Central memory CD8-positive, alpha-beta T cell (primary cell): ENCODE data around the gene ZNF546.
"Not testable (repeated sequence)": the region's sequence is repeated elsewhere in the genome, so short reads cannot be mapped to it uniquely, and the experiment has no call there.

Experiments used
- ATAC-seq: fragments of 150-1000 bp; cut with Tn5 transposase; replicated peaks from 2 replicates; pipeline ENCODE4 v1.10.0; 2022; ENCODE audit warnings: mild to moderate bottlenecking, moderate FRiP score, moderate number of reproducible peaks; ENCODE audit not compliant: poor library complexity, severe bottlenecking; ENCODE audit errors: extremely low read depth
- DNase-seq, 2 donors: peaks; one replicate each; pipeline ENCODE4 v3.0.0; 2021; ENCODE audit warnings: low spot score in 2 of 2
- H3K27ac Mint-ChIP-seq: one replicate; pipeline ENCODE4 v1.8.0; 2022; ENCODE audit warnings: low read depth, mild to moderate bottlenecking, moderate library complexity, mixed read lengths
- H3K27me3 Mint-ChIP-seq: one replicate; pipeline ENCODE4 v1.8.0; 2022; ENCODE audit warnings: mixed read lengths
- H3K36me3 Mint-ChIP-seq: one replicate; pipeline ENCODE4 v1.8.0; 2022; ENCODE audit warnings: mild to moderate bottlenecking, moderate library complexity, mixed read lengths; ENCODE audit not compliant: insufficient read depth
- H3K4me1 Mint-ChIP-seq: one replicate; pipeline ENCODE4 v1.8.0; 2022; ENCODE audit warnings: mixed read lengths
- H3K4me3 Mint-ChIP-seq: one replicate; pipeline ENCODE4 v1.8.0; 2022; ENCODE audit warnings: mild to moderate bottlenecking, moderate library complexity, mixed read lengths
- H3K9me3 Mint-ChIP-seq: one replicate; pipeline ENCODE4 v1.8.0; 2022; ENCODE audit warnings: mixed read lengths

The ZNF546 gene

DNA sequence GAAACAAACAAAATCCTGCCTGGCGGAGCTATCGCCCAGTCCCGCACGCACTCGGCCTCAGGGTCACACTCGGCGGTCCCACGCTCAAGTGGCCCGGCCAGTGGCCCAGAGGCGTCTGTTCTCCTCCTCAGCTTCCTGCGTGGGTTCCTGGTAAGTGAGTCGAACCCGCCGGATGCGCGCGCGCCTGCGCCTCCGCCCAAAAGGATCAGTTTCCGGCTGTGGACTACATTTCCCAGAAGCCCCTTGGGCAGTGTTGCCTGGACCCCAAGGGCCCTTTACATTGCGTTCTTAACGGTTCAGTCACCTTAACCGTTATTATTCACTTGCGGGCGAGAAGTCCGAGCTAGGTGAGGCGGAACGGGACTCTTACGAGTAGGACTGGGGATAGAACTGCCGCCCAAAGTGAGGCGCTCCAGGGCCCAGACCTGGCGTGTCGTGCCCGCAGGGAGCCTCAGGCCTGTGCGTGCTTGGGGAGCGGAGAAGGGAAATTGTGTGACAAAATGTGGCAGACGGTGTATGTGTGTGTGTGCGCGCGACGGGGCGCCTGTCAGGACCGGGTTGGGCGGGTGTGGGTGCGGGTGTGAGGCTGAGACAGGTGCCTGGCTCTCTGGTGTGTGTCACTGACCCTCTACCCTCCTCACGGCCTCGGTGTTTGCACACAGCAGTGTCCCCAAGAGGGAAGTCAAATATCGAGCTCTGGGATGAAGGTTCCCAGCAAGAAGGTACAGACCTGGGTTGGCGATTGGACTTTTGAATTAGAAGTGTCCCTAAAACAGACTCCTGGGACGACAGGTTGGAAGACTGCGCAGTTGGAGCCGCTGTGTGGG, at the start of gene ZNF546:
Gene ZNF546, plus strand, starts transcription at position 250 of the 827 bp plus-strand sequence. CDS start 1,267 bp downstream, outside the sequence.
- peaks cover 35% of the 10 kb centered on the region for H3K4me1 Mint-ChIP-seq
- H3K27me3 Mint-ChIP-seq: no peaks in the 10 kb centered on the region
- peaks cover 8% of the 10 kb centered on the region for H3K36me3 Mint-ChIP-seq
- H3K9me3 Mint-ChIP-seq: peaks cover 5% of the 10 kb centered on the region
- ATAC-seq (peak; percentile 90), DNase-seq (peak; percentile 74 to 86)
- peak within 1 kb of the TSS; percentile 94 for H3K27ac Mint-ChIP-seq
- peak within 1 kb of the TSS; percentile 86 for H3K4me3 Mint-ChIP-seq

DNA sequence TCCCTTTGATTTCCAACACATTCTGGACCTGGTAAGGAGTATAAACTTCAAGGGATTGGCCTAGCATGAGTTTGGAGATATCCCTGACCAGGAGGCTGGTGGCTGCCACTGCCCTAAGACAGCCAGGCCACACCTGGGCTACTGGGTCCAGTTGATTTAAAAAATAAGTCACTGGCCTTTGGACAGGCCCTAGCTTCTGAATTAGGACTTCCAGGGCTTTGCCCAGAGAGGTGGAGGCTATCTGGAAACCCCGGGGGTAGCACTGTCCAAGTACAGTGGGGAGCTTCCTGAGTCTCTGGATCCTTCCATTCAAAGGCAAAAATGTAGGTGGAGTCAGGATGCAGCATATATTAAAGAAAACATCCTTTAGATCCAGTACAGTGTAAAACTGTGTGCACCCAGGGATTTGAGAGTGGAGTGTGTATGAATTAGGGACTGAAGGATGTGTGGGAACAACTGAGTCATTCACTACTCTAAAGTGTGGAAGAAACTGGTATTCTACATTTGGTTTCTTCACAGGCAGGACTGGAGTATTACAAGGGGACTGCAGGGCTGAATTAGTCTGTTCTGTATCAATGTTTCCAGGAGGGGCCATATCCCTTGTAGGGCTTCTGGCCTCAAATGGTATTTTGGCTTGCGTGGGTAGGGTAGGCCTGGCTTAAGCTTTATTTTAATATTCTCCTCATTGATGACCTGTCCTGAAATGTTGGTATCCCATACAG, 47.7 kb upstream of the ZNF546 start:
- H3K27ac Mint-ChIP-seq: no peak overlapping the region
- H3K36me3 Mint-ChIP-seq: peaks cover 8% of the 10 kb centered on the region
- H3K27me3 Mint-ChIP-seq: no peaks in the 10 kb centered on the region
- H3K4me3 Mint-ChIP-seq: no peak overlapping the region
- no peak for DNase-seq
- peaks cover 47% of the 10 kb centered on the region for H3K4me1 Mint-ChIP-seq
- H3K9me3 Mint-ChIP-seq: peaks cover 8% of the 10 kb centered on the region
- no peak for ATAC-seq

DNA sequence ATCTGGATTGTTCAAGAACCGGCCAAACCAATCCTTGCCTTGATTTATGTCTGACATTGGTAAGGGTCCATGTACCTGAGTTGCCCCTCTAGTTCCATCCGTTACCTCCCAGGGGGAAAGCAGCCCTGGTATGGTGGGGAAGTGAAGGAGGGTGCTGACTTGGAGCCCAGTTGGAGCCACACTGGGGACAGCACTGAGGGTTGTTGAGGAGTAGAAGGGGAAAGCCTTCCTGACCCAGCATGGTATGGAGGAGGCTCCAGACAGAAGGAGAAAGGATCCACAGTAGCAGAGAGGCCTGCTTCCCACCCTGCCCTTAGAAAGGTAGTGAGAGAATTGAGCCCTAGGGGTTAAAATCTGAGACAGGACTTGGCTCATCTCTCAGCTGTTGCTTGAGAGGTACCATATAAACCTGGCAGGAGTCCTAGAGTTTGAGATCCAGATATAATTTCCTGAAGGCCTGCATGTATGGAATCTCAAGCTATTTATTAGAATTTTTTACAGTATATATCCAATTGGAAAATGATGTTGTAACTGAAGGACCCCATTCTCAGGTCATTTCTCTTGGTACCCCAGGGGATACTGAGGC, 45.7 kb upstream of the ZNF546 start:
- H3K36me3 Mint-ChIP-seq: peaks cover 8% of the 10 kb centered on the region
- DNase-seq: no peak

DNA sequence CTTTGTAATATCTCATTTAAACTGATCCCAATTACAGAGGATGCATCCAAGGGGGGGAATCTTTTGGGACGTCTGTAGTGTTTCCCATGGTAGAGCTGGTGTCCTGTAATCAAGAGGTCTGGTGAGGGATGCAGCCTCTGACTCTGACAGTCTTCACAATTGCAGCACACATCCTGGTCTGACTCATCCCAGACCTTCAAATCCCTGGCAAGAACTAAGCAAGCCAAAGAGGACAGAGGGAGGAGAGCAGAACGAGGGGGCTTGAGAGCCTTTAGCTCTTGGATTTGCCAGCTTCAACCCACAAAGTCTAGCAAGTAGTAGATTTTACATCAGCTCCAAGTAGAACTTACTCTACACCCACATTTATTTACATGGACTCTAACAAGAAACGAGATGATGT, 45.2 kb upstream of the ZNF546 start:
- ATAC-seq: no peak
- Mint-ChIP-seq H3K36me3 (peaks cover 8% of the 10 kb centered on the region), H3K9me3 (peaks cover 5% of the 10 kb centered on the region), H3K27me3 (no peaks in the 10 kb centered on the region), H3K4me1 (peaks cover 49% of the 10 kb centered on the region), H3K4me3 (peak overlapping the region; percentile 66), H3K27ac (peak overlapping the region; percentile 94)
- no peak for DNase-seq

More for the DNA sequence above, 45.7 kb upstream of the ZNF546 start:
- Mint-ChIP-seq H3K4me1 (peaks cover 49% of the 10 kb centered on the region), H3K4me3 (peak overlapping the region; percentile 66), H3K27ac (peak overlapping the region; percentile 94), H3K9me3 (peaks cover 5% of the 10 kb centered on the region), H3K27me3 (no peaks in the 10 kb centered on the region)
- no peak for ATAC-seq

DNA sequence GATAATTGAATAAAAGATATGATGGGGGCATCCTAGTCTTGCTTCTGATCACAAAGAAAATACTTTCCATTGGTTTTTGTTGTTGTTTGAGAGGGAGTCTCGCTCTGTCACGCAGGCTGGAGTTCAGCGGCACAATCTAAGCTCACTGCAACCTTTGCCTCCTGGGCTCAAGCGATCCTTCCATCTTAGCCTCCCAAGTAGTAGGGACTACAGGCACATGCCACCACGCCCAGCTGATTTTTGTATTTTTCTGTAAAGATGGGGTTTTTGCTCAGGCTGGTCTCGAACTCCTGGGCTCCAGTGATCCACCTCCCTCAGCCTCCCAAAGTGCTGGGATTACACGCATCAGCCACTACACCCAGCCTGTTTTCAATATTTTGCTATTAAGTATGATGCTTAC, 42.9 kb upstream of the ZNF546 start:
- H3K36me3 Mint-ChIP-seq: peaks cover 8% of the 10 kb centered on the region
- no peaks in the 10 kb centered on the region for H3K27me3 Mint-ChIP-seq
- H3K27ac Mint-ChIP-seq: peak overlapping the region; percentile 94
- peaks cover 5% of the 10 kb centered on the region for H3K9me3 Mint-ChIP-seq
- no peak for DNase-seq
- peaks cover 44% of the 10 kb centered on the region for H3K4me1 Mint-ChIP-seq
- ATAC-seq: no peak
- H3K4me3 Mint-ChIP-seq: no peak overlapping the region

DNA sequence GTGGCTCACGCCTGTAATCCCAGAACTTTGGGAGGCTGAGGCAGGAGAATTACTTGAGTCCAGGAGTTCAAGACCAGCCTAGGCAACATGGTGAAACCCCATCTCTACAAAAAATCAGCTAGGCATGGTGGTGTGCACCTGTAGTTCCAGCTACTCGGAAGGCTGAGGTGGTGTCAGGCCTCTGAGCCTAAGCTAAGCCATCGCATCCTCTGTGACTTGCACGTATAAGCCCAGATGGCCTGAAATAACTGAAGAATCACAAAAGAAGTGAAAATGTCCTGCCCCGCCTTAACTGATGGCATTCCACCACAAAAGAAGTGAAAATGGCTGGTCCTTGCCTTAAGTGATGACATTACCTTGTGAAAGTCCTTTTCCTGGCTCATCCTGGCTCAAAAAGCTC, 39.0 kb upstream of the ZNF546 start:
- not testable (repeated sequence) for ATAC-seq, H3K27me3 Mint-ChIP-seq, H3K4me3 Mint-ChIP-seq, H3K9me3 Mint-ChIP-seq, H3K27ac Mint-ChIP-seq, H3K36me3 Mint-ChIP-seq, DNase-seq
- peaks cover 31% of the 10 kb centered on the region for H3K4me1 Mint-ChIP-seq

DNA sequence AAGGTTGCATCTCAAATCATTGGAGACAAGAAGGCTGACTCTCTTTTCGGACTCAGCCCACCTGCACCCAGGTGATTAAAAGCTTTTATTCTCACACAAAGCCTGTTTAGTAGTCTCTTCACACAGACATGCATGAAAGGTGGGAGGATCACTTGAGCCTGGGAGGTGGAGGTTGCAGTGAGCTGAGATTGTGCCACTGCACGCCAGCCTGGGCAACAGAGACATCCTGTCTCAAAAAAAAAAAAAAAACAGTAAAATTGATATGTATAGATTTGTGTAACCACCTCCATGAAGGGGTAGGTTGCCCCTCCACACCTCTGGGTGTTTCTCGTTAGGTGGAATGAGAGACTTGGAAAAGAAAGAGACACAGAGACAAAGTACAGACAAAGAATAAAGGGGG, 37.9 kb upstream of the ZNF546 start:
- H3K36me3 Mint-ChIP-seq, ATAC-seq, H3K27me3 Mint-ChIP-seq, DNase-seq, H3K9me3 Mint-ChIP-seq, H3K4me3 Mint-ChIP-seq: not testable (repeated sequence)
- H3K4me1 Mint-ChIP-seq: peaks cover 20% of the 10 kb centered on the region
- peak overlapping the region; percentile 78 for H3K27ac Mint-ChIP-seq

GRCh38 chr19:39959407-39959806, 37.5 kb upstream of the ZNF546 start:
- H3K4me3 Mint-ChIP-seq, H3K9me3 Mint-ChIP-seq, ATAC-seq, DNase-seq, H3K27me3 Mint-ChIP-seq, H3K36me3 Mint-ChIP-seq: not testable (repeated sequence)
- H3K4me1 Mint-ChIP-seq: peaks cover 16% of the 10 kb centered on the region
- peak overlapping the region; percentile 78 for H3K27ac Mint-ChIP-seq

DNA sequence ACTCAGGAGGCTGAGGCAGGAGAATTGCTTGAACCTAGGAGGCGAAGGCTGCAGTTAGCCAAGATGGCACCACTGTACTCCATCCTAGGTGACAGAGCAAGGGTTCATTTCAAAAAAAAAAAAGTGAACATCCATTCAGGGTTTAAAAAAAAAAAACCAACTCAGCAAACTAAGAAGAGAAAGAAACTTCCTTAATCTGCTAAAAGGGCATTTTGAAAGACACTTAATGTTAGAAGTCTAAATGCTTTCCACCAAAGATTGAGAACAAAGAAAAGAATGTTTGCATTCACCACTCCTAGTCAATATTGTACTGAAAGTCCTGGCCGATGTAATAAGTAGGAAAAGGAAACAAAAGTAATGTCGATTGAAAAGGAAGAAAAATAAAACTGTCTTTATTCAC, 33.0 kb upstream of the ZNF546 start:
- no peaks in the 10 kb centered on the region for H3K27me3 Mint-ChIP-seq
- H3K27ac Mint-ChIP-seq: no peak overlapping the region
- no peaks in the 10 kb centered on the region for H3K9me3 Mint-ChIP-seq
- ATAC-seq (no peak), DNase-seq (no peak)
- peaks cover 4% of the 10 kb centered on the region for H3K36me3 Mint-ChIP-seq
- H3K4me3 Mint-ChIP-seq: no peak overlapping the region
- H3K4me1 Mint-ChIP-seq: peaks cover 14% of the 10 kb centered on the region

- no peaks in the 10 kb centered on the region for H3K9me3 Mint-ChIP-seq
- no peak overlapping the region for H3K27ac Mint-ChIP-seq
- H3K4me3 Mint-ChIP-seq: no peak overlapping the region
- no peaks in the 10 kb centered on the region for H3K27me3 Mint-ChIP-seq
- peaks cover 12% of the 10 kb centered on the region for H3K36me3 Mint-ChIP-seq
- DNase-seq: no peak
- no peak for ATAC-seq
- H3K4me1 Mint-ChIP-seq: peaks cover 27% of the 10 kb centered on the region
These were observed 30.2 kb upstream of the ZNF546 start for GRCh38 chr19:39966617-39967016.

GRCh38 chr19:39967561-39967960, 29.3 kb upstream of the ZNF546 start:
- no peak overlapping the region for H3K4me3 Mint-ChIP-seq
- H3K27ac Mint-ChIP-seq: no peak overlapping the region
- H3K4me1 Mint-ChIP-seq: peaks cover 31% of the 10 kb centered on the region
- ATAC-seq (no peak), DNase-seq (no peak)
- peaks cover 16% of the 10 kb centered on the region for H3K36me3 Mint-ChIP-seq
- H3K27me3 Mint-ChIP-seq: no peaks in the 10 kb centered on the region
- H3K9me3 Mint-ChIP-seq: no peaks in the 10 kb centered on the region

- Mint-ChIP-seq H3K27ac (peak overlapping the region; percentile 98), H3K9me3 (no peaks in the 10 kb centered on the region), H3K36me3 (peaks cover 25% of the 10 kb centered on the region), H3K4me1 (peaks cover 36% of the 10 kb centered on the region), H3K4me3 (peak overlapping the region; percentile 97), H3K27me3 (no peaks in the 10 kb centered on the region)
- ATAC-seq (no peak), DNase-seq (no peak)
These were observed 28.1 kb upstream of the ZNF546 start for GRCh38 chr19:39968789-39969188.
